SK-N-SH (cell line): ENCODE measurements around the gene ANP32A. TPM values are rescaled to one million over a fixed set of nuclear protein-coding genes. Genes with fewer than 3 reads are reported as not detected.

Source experiments
- CTCF ChIA-PET: fragments of 300-600, 350-600 bp; formaldehyde crosslinking; extraction: SDS; loops from one replicate; lab custom pipeline; 2021; lab: Yijun Ruan, JAX
- POLR2A ChIA-PET: fragments of 350-600 bp; sonication (Branson Sonifier 250); formaldehyde crosslinking; extraction: SDS; loops from one replicate; lab custom pipeline; 2020; ENCODE audit warnings: antibody characterized with exemption, inconsistent platforms; lab: Yijun Ruan, JAX
- DNase-seq: peaks from one replicate; pipeline ENCODE4 v3.0.0; 2012
- H2AFZ ChIP-seq: fragments of 200-600 bp; sonication (generic); 2 replicates; pipeline ENCODE4 v1.8.1; 2016; ENCODE audit warnings: antibody characterized with exemption, mild to moderate bottlenecking, low read depth
- H3F3A ChIP-seq: fragments of 200-600 bp; sonication (generic); replicated peaks from 2 replicates; pipeline ENCODE3; 2016; ENCODE audit warnings: antibody characterized with exemption, mild to moderate bottlenecking; ENCODE audit not compliant: insufficient read depth
- H3K27ac ChIP-seq, 2 experiments: fragments of 200-500 bp in 1 of 2; fragments of 200-600 bp in 1 of 2; sonication (Bioruptor generic) in 1 of 2; sonication (generic), shearing (Covaris generic) in 1 of 2; 2 replicates each; pipeline versions ENCODE4 v1.5.1 to v1.6.1; 2014 to 2016; ENCODE audit warnings: low read depth in 2 of 2, inconsistent platforms in 1 of 2, low read length in 1 of 2, mild to moderate bottlenecking in 1 of 2, mixed read lengths in 1 of 2
- H3K27me3 ChIP-seq: fragments of 200-600 bp; sonication (generic), shearing (Covaris generic); 2 replicates; pipeline ENCODE4 v1.6.1; 2016; ENCODE audit warnings: mixed run types; ENCODE audit not compliant: insufficient read depth
- H3K36me3 ChIP-seq, 2 experiments: fragments of 200-500 bp in 1 of 2; fragments of 200-600 bp in 1 of 2; sonication (Bioruptor generic) in 1 of 2; sonication (generic) in 1 of 2; replicated peaks in 1 of 2; 2 replicates each; pipeline versions ENCODE3 to v1.5.1; 2014 to 2016; ENCODE audit warnings: low read length in 1 of 2, mild to moderate bottlenecking in 1 of 2; ENCODE audit not compliant: insufficient read depth in 2 of 2, control insufficient read depth in 1 of 2
- H3K4me1 ChIP-seq, 2 experiments: fragments of 200-500 bp in 1 of 2; fragments of 200-600 bp in 1 of 2; sonication (Bioruptor generic) in 1 of 2; sonication (generic), shearing (Covaris generic) in 1 of 2; 2 replicates each; pipeline versions ENCODE4 v1.5.1 to v1.6.1; 2014 to 2016; ENCODE audit warnings: low read depth in 1 of 2, low read length in 1 of 2, mixed run types in 1 of 2; ENCODE audit not compliant: insufficient read depth in 2 of 2, control insufficient read depth in 1 of 2
- H3K4me2 ChIP-seq: fragments of 200-600 bp; sonication (generic), shearing (Covaris generic); 2 replicates; pipeline ENCODE4 v1.6.1; 2017; ENCODE audit warnings: mixed run types
- H3K4me3 ChIP-seq, 2 experiments: fragments of 200-500 bp in 1 of 2; fragments of 200-600 bp in 1 of 2; sonication (Bioruptor generic) in 1 of 2; sonication (generic), shearing (Covaris generic) in 1 of 2; 2 replicates each; pipeline versions ENCODE4 v1.5.1 to v1.8.1; 2014 to 2016; ENCODE audit warnings: low read depth in 2 of 2, inconsistent platforms in 1 of 2, low read length in 1 of 2, mild to moderate bottlenecking in 1 of 2, mixed read lengths in 1 of 2, moderate library complexity in 1 of 2
- H3K79me2 ChIP-seq: fragments of 200-600 bp; sonication (generic); 2 replicates; pipeline ENCODE4 v1.8.1; 2017; ENCODE audit warnings: mild to moderate bottlenecking; ENCODE audit not compliant: insufficient read depth
- H3K9ac ChIP-seq: fragments of 200-600 bp; sonication (generic); 2 replicates; pipeline ENCODE4 v1.6.1; 2017; ENCODE audit warnings: mixed run types
- H3K9me2 ChIP-seq: fragments of 200-600 bp; sonication (generic); 2 replicates; pipeline ENCODE4 v1.6.1; 2017; ENCODE audit warnings: mixed run types
- H3K9me3 ChIP-seq: fragments of 200-600 bp; sonication (generic); 2 replicates; pipeline ENCODE4 v1.6.1; 2017; ENCODE audit warnings: mixed run types, mild to moderate bottlenecking, moderate library complexity
- H4K20me1 ChIP-seq: fragments of 200-600 bp; sonication (generic); 2 replicates; pipeline ENCODE4 v1.6.1; 2017; ENCODE audit warnings: mild to moderate bottlenecking, mixed run types; ENCODE audit not compliant: insufficient read depth
- CHD2 ChIP-seq: fragments of 150-350 bp; IDR thresholded peaks from 2 replicates; pipeline ENCODE4 v1.6.1; 2018; ENCODE audit warnings: low read length; ENCODE audit not compliant: partially characterized antibody
- ELF1 ChIP-seq: IDR thresholded peaks from 2 replicates; pipeline ENCODE4 v1.4.0; 2012
- EP300 ChIP-seq, 2 experiments: IDR thresholded peaks; 2 replicates each; pipeline versions ENCODE4 v1.4.0 to v1.6.1; 2012; ENCODE audit warnings: borderline replicate concordance in 1 of 2, low read depth in 1 of 2, low read length in 1 of 2
- EZH2phosphoT487 ChIP-seq: fragments of 200-600 bp; sonication (generic); IDR thresholded peaks from 2 replicates; pipeline ENCODE4 v1.6.1; 2017; ENCODE audit warnings: low read depth, mixed run types, mild to moderate bottlenecking, antibody characterized with exemption, moderate library complexity, borderline replicate concordance
- IRF3 ChIP-seq: fragments of 150-350 bp; IDR thresholded peaks from 2 replicates; pipeline ENCODE4 v1.6.1; 2016; ENCODE audit warnings: mild to moderate bottlenecking, low read depth, low read length
- JUND ChIP-seq: IDR thresholded peaks from 2 replicates; pipeline ENCODE4 v1.4.0; 2012
- MEF2A ChIP-seq: IDR thresholded peaks from 2 replicates; pipeline ENCODE4 v1.4.0; 2012; ENCODE audit warnings: low read depth, borderline replicate concordance
- MXI1 ChIP-seq: IDR thresholded peaks from 2 replicates; pipeline ENCODE4 v1.6.1; 2012; ENCODE audit warnings: mild to moderate bottlenecking, low read depth, low read length, improper control_type of control experiment
- NFIC ChIP-seq: IDR thresholded peaks from 2 replicates; pipeline ENCODE4 v1.4.0; 2012; ENCODE audit warnings: borderline replicate concordance
- NRF1 ChIP-seq: IDR thresholded peaks from 2 replicates; pipeline ENCODE4 v1.6.1; 2012; ENCODE audit warnings: low read depth, mild to moderate bottlenecking, low read length
- RAD21 ChIP-seq: IDR thresholded peaks from 2 replicates; pipeline ENCODE4 v1.6.1; 2012; ENCODE audit warnings: mild to moderate bottlenecking, low read length
- RCOR1 ChIP-seq: fragments of 150-350 bp; IDR thresholded peaks from 2 replicates; pipeline ENCODE4 v1.6.1; 2017; ENCODE audit warnings: antibody characterized with exemption, low read length
- REST ChIP-seq: IDR thresholded peaks from 2 replicates; pipeline ENCODE4 v1.6.1; 2012; ENCODE audit warnings: mild to moderate bottlenecking, low read depth, low read length, moderate library complexity
- RFX5 ChIP-seq: IDR thresholded peaks from 2 replicates; pipeline ENCODE4 v1.6.1; 2012; ENCODE audit warnings: mild to moderate bottlenecking, improper control_type of control experiment, low read length
- TAF1 ChIP-seq: IDR thresholded peaks from 2 replicates; pipeline ENCODE4 v1.6.1; 2012; ENCODE audit warnings: low read depth, mild to moderate bottlenecking, low read length, moderate library complexity, borderline replicate concordance
- TEAD4 ChIP-seq: IDR thresholded peaks from 2 replicates; pipeline ENCODE4 v1.4.0; 2012; ENCODE audit warnings: mild to moderate bottlenecking, borderline replicate concordance; ENCODE audit not compliant: insufficient read depth
- USF2 ChIP-seq: fragments of 150-350 bp; IDR thresholded peaks from 2 replicates; pipeline ENCODE4 v1.6.1; 2017; ENCODE audit warnings: antibody characterized with exemption, low read length, low read depth, borderline replicate concordance
- YY1 ChIP-seq: IDR thresholded peaks from 2 replicates; pipeline ENCODE4 v1.4.0; 2012; ENCODE audit warnings: low read depth, mild to moderate bottlenecking
- WGBS: methylation state at CpG from one replicate; pipeline ENCODE4 v1.1.6; 2017; ENCODE audit warnings: low lambda C conversion rate; 5-methylcytosine and 5-hydroxymethylcytosine counted together
- polyA plus RNA-seq, 3 experiments: library from polyadenylated mRNA; depleted of rRNA; stranded (reverse); fragments of >200 nt; gene quantifications; 2 replicates each; pipeline ENCODE4 v1.2.3, GENCODE V29; 2012
- TF ChIP-seq, protein P1 (sequence below): IDR thresholded peaks from 2 replicates; pipeline ENCODE4 v1.4.0; 2012; ENCODE audit warnings: low read depth, borderline replicate concordance
- TF ChIP-seq, protein P2 (sequence below): IDR thresholded peaks from 2 replicates; pipeline ENCODE4 v1.4.0; 2012; ENCODE audit warnings: low read depth

ANP32A gene
- polyA plus RNA-seq, 1 of the 3 experiments (the other 2 are of a cell fraction), result 58.4 TPM

- CTCF ChIA-PET, result interaction anchor here (0.9 to 2.0 kb wide), 4 partner anchors 8 to 265 kb away, joined by 3 to 12 read pairs (median 3); no protein-coding TSS in a partner anchor
- no peak overlapping the region; a peak in 1 of 4 replicates for H3K27ac ChIP-seq
- H3K4me2 ChIP-seq, result 0 out of 2 replicates have a peak overlapping the region, but pooled peaks have one; percentile 92
Measured at GRCh38 chr15:68815598-68815997, 5.1 kb downstream of the ANP32A start.

More at GRCh38 chr15:68815598-68815997, 5.1 kb downstream of the ANP32A start:
- TF ChIP-seq USF2 (no peak), MXI1 (no peak), CHD2 (no peak), RFX5 (no peak), EP300 (IDR thresholded peaks at IDR 0.05; ENCODE audit: borderline replicate concordance in 1 of 2, low read depth in 1 of 2, low read length in 1 of 2) (no peak), NFIC (no peak), YY1 (no peak), IRF3 (no peak), TAF1 (no peak), NRF1 (no peak), RAD21 (no peak), EZH2phosphoT487 (no peak), ELF1 (no peak), RCOR1 (no peak), MEF2A (no peak), JUND (no peak), REST (no peak), TEAD4 (no peak)
- TF ChIP-seq, protein P1, sequence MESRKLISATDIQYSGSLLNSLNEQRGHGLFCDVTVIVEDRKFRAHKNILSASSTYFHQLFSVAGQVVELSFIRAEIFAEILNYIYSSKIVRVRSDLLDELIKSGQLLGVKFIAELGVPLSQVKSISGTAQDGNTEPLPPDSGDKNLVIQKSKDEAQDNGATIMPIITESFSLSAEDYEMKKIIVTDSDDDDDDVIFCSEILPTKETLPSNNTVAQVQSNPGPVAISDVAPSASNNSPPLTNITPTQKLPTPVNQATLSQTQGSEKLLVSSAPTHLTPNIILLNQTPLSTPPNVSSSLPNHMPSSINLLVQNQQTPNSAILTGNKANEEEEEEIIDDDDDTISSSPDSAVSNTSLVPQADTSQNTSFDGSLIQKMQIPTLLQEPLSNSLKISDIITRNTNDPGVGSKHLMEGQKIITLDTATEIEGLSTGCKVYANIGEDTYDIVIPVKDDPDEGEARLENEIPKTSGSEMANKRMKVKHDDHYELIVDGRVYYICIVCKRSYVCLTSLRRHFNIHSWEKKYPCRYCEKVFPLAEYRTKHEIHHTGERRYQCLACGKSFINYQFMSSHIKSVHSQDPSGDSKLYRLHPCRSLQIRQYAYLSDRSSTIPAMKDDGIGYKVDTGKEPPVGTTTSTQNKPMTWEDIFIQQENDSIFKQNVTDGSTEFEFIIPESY, result no peak
- TF ChIP-seq, protein P2, sequence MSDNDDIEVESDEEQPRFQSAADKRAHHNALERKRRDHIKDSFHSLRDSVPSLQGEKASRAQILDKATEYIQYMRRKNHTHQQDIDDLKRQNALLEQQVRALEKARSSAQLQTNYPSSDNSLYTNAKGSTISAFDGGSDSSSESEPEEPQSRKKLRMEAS, result no peak
- Histone ChIP-seq H3F3A (peaks cover 3% of the 10 kb centered on the region), H3K36me3 (peaks cover 0 to 4% of the 10 kb centered on the region in 2 experiments), H3K4me3 (no peak overlapping the region), H4K20me1 (peaks cover 32% of the 10 kb centered on the region), H3K79me2 (peaks cover 100% of the 10 kb centered on the region), H3K4me1 (peaks cover 10 to 36% of the 10 kb centered on the region in 2 experiments; a peak in 3 of 4 replicates), H3K9me2 (no peaks in the 10 kb centered on the region), H3K9me3 (no peaks in the 10 kb centered on the region), H3K27me3 (no peaks in the 10 kb centered on the region), H2AFZ (no peak overlapping the region), H3K9ac (no peak overlapping the region)
- POLR2A ChIA-PET, result no interaction called here
- DNase-seq, result no peak
- WGBS, result 71% methylated on average over 4 of the region's 4 CpGs
